Measurements from ENCODE around the gene ABHD12.

GRCh38 chr20:25418776-25419175 is 28.1 kb upstream of the ABHD12 start:
- TF ChIP-seq CHD2 (IDR thresholded peaks at IDR 0.05; ENCODE audit: borderline replicate concordance, low read depth, low read length) (no peak), POLR2A (IDR thresholded peaks at IDR 0.05; ENCODE audit: low read depth, low read length) (no peak), CTCF (IDR thresholded peaks at IDR 0.05 in 2 of 3, conservative IDR thresholded peaks at IDR 0.05 in 1 of 3; ENCODE audit: control insufficient read depth in 2 of 3, extremely low read depth in 1 of 3, insufficient read depth in 1 of 3, low read depth in 3 of 3, low read length in 3 of 3) (no peak)
